ENCODE data around the gene PPP1R16B.
"Not testable (repeated sequence)": the region's sequence is repeated elsewhere in the genome, so short reads cannot be mapped to it uniquely, and the experiment has no call there.

Gene PPP1R16B

DNA sequence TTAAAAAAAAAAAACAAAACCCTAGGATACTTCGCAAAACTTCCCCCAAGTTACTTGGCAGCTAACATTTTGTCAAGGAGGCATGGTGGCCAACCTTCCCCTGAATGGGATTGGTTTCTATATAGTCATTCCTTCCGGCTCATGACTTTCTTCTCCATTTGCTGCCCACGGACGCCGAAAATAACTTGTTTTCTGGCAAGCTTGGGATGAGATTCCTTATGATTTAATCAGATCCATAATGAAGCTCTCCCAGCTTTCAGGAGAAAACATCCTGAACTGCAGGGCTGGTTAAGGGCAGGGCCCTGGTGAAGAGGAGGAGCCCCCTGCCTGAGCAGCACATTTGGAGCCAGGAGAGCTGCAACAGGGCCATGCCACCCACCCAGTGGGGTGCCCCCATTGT, 49.9 kb downstream of the PPP1R16B start:
- DNase-seq: no peak

DNA sequence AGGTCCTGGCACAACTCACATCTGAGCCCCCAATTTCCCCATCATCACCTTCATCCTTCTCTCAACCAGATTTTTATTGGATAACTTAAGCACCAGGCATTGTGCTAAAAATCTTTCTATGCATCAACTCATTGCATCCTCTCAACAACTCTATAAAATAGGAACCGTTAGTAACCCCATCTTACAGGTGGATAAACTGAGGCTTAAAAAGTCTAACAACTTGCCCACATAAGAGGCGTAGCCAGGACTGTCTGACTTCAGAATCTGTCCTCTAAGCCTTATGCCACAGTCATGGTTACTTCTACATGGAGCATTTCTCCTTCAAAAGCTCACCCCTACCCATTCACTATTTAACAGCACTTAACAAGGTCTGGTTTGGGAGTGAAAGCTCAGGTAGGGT, 51.1 kb downstream of the PPP1R16B start:
- no peak for DNase-seq

DNA sequence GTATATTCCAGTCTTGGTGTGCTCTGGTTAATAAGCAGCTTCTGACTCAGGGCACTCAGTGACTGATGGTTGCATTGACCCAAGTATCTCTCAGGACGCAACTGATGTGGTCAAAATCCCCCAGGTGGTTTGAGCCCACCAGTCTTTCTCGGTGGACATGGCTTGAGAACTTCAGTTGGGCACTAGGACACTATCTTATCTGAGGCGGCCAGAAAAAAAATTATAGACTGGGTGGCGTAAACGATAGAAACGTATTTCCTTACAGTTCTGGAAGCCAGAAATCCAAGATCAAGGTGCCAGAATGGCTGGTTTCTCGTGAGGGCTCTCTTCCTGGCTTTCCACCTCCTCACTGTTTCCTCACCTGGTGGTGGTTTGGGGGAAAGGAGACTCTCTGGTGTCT, 52.2 kb downstream of the PPP1R16B start:
- DNase-seq: no peak

DNA sequence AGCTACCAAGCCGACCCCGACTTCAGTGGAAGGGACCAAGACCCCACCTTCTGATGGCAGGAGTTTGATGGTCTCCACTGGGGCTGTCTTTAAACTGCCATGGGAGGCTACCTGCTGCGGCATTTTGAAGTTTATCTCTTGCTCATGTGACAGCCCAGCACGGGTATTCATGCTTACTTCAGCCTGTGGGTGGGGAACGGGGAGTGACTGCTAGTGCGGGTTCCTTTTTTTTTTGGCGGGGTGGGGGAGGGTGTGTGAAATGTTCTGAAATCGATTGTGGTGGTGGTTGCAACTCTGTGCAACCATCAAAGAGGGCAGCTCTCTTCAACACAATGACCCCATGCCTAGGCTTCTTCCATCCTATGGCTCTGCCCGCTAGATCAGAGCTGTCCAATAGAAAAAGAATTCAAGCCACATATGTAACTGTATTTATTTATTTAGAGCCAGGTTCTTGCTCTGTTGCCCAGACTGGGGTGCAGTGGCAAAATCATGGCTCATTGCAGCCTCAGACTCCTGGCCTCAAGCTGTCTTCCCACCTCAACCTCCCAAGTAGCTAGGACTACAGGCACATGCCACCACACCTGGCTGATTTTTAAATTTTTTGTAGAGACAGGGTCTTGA, 53.7 kb downstream of the PPP1R16B start:
- no peak for DNase-seq

DNA sequence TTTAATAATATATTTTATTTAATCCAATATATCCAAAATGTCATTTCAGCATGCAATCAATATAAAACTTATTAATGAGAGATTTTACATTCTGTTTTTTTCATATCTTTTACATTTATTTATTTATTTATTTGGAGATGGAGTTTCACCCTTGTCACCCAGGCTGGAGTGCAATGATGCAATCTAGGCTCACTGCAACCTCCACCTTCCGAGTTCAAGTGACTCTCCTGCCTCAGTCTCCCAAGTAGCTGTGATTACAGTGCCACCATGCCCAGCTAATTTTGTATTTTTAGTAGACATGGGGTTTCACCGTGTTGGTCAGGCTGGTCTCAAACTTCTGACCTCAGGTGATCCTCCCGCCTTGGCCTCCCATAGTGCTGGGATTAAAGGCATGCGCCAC, 54.4 kb downstream of the PPP1R16B start:
- not testable (repeated sequence) for DNase-seq

DNA sequence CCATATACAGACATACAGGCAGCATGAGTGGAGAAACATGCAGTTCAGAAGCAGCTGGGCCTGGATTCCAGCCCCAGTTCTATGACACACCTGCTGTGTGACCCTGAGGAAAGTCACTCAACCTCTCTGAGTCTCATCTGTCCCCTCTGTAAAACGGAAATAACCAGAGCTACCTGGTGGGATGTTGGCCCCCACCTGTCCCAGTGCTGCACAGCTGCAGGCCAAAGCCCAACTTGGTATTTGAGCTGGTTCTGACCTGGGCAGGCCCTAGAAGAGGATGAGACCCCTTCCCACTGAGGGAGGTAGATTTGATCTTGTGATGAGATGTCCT, 55.5 kb downstream of the PPP1R16B start:
- no peak for DNase-seq

DNA sequence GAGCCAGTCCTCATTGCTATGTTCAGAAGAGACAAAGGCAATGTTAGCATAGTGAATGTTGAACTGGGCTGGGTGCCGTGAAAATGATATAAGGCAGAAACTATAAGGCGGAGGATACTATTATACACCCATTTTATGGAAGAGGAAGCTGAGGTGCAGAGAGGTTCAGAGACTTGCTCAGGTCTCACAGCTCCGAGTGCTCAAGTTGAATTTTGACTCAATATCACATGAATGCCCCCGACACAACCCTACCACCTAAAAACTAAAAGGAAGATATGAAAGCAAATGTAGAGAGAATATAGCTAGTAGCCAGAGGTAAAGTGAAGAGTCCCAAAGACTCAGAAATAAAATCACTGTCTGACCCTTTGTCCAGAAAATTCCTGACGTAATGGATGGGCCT, 56.7 kb downstream of the PPP1R16B start:
- no peak for DNase-seq

DNA sequence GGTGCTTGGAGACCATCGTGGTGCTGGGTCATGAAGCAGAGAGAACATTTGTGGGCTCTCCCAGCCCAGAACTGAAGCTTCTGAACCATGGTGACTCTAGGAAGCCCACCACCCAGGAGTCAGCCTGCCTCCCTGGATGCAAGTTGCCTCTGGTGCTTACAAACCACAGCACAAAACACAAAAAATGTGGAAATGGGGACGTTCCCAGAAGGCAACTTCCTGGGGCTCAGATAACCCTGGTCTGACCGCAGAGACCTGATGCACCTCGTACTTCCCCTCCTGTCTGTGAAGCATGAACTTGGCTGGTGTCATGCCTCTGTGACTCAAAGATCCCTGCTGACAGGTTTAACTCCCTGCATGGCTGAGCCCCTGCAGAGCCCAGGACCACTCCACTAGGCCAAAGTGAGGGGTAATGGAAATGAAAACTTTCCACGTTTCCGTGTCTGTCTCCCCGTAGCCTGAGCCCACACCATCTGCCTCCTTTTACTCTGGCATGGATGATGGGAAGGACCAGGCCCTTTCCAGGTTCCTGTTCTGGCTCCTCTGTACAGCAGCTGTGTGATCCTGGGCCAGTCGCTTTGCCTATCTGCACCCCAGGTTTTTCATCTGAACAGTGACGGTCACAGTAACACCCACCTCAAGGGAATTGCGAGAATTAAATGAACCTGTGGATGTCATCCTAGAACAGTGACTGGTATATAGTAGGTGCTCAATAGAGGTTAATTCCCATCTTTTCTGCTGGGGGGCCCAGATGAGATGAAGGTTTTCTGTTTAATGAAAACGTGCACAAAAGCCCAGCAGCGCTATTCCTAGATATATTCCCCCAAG, 57.7 kb downstream of the PPP1R16B start:
- peak in 3 of 5 donors; percentile 47 to 56 (median 53) for DNase-seq

DNA sequence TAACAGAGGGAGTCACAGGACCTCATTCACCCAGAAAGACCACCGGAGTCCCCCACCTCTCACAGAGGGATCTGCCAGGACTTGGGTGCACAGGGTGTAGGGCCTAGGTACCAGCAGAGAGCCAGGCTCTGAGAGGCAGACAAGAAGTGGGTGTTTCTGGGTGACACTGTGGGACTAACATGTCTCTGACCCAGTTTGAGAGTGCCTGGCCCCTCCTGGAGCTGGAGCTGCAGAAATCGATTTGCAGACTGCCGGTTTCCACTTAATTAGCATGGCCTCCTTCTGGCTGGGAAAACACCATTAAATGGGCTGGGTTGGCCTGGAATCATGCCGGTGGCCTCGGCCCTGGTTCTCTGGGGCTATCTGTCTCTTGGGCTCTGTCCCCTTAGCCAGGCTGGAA, 59.2 kb downstream of the PPP1R16B start:
- DNase-seq: no peak

DNA sequence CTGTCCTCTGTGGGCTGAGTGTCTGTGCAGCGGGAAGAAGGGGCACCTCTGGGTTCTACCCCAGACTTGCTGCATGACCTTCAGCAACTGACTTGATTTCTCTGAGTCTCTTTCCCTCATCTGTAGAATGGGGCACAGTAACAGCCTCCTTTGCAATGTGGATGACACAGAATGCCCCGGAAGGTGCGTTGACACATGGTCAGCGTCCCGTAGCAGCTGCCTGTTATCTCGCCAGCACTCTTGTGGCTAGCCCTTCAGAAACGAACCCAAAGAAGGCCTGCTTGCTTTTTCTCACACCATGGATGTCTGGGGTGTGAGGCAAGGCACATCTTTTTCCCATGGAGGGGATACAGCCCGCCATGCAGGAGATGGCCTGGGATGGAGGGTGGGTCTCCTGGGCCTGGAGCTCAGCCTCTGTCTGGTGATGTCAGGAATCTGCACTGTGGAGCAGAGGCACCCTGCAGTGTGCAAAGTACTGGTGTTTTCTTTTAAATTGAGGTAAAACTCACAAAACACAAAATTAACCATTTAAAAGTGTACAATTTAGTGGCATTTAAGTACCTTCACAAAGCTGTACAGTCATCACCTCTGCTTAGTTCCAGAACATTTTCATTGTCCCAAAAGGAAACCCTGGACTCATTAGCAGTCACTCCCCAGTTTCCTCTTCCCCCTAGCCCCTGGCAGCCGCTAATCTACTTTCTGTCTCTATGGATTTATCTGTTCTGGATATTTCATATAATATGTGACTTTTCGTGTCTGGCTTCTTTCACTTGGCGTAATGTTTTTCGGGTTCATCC, 61.0 kb downstream of the PPP1R16B start:
- DNase-seq: no peak

DNA sequence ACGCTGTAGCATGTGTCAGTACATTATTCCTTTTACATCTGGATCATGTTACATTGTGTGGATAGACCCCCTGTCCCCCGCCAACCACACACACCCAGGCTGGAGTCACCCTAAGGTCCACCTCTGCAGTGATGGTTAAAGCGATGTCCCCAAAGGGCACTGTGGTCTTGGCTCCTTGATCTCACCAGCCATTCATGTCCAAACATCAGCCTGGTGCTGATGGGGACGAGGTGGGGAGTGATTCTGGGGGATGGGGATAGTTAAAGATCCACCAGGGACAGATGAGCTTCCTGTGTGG, 61.5 kb downstream of the PPP1R16B start:
- DNase-seq: no peak

DNA sequence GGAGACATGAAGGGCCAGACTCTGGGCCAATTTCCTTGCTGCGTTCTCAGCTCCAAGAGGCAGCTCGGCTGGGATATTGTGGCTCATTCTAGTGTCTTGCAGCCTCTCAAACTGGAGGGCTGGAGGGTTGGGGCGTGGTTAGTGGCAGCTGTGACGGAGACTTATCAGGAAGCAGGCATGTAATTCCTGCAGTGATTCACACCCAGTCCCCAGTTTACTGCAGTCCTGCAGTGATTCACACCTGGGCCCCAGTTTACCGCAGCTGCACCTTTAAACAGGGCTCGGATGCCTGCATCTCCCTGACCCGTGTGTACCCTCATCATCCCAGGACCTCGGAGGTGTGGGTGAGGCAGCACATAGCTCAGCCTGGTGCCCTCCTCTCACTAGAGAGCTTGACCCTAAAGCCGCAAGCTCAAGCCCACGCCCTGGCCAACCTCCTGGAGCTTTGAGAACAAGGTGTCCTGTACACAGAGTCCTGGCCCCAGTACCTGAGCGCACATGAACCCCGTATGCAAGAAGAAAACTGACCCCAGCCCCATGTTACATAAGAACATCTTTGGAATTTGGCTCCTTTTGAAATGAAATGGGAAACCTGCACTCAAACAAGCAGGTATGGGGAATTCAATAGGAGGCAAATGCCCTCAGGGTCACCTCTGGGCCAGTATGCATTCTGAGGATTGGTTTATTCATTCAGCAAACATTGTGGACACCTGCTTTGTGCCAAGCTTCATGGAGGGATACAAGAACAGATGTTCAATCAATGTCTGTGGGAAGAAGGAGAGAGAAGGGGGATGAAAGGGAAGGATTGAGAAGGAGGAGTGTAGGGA, 65.4 kb downstream of the PPP1R16B start:
- peak in 1 of 5 donors; percentile 19 for DNase-seq

DNA sequence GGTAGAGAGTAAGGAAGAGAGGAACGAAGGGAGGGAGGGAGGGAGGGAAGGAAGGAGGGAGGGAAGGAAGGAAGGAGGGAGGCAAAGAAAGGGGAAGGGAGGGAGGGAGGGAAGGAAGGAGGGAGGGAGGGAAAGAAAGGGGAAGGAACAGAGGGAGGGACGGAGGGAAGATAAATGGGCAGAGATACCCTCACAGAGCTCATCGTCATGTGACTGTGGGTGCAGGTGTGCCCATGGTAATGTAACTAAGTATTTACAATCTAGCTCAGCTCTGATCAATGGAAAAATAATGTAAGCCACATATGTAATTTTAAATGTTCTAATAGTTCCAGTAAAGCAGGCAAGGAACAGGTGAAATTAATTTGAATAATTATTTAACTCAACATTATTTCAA, 66.1 kb downstream of the PPP1R16B start:
- no peak for DNase-seq

DNA sequence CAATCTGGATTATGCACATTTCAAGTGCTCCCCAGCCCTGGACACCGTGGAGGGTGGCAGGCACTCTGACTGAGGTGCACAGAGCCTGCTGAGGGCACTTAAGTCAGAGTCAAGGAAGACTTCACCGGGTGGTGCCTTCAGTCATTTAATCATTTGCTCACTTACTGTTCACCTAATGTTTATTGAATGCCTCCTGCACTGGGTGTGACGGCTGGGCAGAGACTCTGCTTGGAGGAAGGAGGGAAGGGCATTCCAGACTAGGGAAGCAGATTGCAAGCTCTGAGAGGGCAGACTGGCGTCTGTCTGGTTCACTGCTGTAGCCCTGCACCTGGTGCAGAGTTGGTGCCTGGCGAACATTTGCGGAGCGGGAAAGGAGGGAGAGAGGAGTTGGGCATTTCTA, 66.5 kb downstream of the PPP1R16B start:
- no peak for DNase-seq

DNA sequence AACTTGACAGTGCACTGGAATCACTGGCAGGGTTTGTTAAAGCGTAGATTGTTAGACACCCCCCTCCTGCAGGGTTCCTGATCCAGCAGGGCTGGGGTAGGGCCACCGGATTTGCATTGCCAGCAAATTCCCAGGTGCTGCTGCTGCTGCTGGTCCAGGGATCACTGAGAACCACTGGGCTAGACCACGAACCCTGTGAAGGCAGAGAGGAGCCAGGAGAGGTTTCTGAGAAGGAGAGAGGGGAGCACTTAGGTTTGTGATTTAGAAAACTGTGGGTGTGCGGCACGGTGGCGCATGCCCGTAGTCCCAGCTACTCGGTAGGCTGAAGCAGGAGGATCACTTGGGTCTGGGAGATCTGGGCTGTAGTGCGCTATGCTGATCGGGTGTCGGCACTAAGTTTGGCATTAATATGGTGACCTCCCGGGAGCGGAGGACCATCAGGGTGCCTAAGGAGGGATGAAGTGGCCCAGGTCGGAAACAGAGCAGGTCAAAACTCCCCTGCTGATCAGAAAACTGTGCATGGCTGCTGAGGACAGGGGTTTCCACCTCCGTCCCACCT, 67.1 kb downstream of the PPP1R16B start:
- peak in 1 of 5 donors; percentile 28 for DNase-seq

DNA sequence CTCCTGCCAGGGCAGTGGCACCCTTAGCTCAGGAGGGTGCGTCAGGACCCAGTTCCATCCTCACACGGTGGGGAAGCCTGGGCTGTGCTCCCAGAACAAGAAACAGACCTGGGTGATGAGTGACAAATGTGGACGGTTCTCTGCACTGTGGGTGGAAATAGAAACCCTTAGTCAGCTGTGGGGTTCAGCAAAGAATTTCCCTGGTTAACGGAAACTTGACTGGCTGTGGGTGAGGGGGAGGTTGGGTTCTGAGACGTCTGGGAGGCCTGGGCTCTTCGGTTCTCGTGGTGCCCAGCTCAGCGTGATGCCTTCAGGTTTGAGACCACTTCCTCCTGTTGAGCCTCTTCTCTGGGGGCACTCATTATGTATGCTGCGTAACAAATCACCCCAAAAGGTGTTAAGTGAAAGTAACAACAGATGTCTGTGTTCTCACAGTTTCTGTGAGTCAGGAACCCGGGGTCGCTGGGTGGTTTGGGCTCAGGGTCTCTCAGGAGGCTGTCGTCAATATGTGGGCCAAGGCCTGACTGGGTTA, 67.6 kb downstream of the PPP1R16B start:
- DNase-seq: peak; percentile 34 to 87 (median 60)

DNA sequence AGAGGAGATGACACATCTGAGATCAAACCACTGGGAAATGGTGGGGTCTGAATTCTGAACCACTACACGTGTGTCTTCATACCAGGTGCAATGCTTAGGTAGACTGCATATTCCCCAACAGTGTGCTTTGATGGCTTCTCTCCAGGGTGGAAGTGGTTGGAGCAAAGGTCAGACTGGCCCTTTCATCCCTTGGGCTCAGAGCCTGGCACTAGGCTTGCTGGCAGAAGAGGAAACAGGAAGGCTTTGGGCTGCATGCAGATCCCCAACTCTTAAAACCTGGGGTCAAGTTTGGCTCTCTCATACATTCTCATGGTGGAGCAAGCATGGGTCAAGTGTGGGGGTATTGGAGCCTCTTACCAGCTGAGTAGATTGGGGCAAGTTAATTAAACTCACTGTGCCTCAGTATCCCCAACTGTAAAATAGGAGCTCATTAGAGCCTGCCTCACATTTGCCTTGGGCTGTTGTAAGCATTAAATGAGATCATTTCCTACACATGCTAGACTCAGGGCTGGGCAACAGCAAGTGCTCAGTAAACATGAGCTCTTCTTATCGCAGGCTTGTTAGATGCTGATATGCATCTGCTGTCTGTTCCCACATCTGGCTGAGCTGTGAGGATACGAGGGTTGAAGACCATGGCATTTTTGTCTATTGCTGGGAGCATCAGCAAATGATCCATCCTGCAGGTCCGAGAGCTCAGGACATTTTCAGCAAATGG, 69.1 kb downstream of the PPP1R16B start:
- DNase-seq: peak in 2 of 5 donors; percentile 31 to 64

DNA sequence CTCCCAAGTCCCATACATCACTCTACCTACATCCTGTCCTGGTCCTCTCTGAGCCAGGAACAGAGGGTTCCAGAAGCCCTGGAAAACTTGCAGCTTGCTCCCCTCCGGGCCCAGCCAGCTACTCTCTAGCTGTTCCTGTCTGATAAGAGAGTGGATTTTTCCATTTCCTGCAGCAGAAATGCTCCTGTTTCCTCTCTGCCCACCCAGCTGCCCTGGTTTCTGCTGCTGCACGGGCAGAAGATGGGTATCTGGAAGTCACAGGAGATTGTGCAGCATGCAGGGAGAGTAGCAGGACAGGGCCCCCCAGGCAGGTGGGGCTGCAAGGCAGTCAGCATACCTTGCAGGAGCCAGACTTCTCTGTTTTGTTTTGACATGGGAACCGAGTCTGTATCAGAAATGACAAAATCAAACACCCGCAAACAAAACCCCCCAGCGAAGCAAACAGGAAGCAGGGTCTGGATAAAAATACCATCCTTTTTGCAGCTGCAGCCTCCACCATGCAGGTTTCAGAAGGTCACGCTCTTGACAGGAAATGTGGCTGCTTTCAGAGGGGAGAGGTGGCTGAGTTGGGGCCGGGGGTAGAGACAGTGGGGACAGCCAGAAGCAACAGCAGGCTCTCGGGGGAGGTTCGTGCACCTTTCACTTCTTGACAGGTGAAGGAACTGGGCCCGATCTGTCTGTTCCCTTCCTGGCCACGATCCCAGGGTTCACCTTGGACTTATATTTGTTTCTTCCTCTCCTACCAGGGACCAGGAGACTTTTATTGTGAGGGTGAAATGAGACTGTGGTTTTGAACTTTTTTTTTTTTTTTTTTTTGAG, 69.9 kb downstream of the PPP1R16B start:
- peak; percentile 26 to 79 (median 49) for DNase-seq

DNA sequence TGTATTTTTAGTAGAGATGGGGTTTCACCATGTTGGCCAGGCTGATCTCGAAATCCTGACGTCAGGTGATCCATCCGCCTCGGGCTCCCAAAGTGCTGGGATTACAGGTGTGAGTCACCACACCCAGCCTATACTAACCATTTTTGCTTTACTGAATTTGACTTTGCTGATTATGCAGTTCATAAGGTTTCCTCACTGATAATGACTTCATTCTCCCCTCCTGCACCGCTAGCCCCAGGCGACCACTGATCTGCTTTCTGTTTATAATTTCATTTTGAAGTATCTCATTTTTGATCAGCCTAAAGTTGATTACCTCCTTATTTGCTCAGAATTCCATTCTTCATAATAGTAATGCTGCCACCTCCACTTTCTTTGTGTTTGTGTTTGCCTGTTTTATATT, 72.0 kb downstream of the PPP1R16B start:
- no peak for DNase-seq

DNA sequence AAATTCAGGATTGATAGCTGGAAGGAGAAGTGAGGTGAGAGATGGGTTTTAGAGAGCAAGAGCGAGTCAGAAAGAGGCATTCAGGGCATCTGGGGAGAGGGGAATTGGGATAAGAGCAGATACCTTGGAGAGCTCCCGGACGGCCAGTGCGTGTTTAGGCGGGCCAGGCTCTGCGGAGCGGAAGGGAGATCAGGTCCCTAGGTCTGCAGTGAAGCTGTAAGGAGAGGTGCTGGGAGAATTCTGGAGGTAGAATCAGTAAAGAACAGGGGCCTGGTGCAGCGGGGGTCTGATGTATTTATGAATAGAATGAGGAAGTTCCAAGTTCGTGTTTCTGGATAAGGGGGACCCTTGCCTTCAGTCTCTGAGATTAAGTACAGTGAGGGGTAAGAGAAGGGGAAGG, 73.4 kb downstream of the PPP1R16B start:
- DNase-seq: no peak
